Measurements from ENCODE around the gene CDC42SE1.

Gene CDC42SE1

DNA sequence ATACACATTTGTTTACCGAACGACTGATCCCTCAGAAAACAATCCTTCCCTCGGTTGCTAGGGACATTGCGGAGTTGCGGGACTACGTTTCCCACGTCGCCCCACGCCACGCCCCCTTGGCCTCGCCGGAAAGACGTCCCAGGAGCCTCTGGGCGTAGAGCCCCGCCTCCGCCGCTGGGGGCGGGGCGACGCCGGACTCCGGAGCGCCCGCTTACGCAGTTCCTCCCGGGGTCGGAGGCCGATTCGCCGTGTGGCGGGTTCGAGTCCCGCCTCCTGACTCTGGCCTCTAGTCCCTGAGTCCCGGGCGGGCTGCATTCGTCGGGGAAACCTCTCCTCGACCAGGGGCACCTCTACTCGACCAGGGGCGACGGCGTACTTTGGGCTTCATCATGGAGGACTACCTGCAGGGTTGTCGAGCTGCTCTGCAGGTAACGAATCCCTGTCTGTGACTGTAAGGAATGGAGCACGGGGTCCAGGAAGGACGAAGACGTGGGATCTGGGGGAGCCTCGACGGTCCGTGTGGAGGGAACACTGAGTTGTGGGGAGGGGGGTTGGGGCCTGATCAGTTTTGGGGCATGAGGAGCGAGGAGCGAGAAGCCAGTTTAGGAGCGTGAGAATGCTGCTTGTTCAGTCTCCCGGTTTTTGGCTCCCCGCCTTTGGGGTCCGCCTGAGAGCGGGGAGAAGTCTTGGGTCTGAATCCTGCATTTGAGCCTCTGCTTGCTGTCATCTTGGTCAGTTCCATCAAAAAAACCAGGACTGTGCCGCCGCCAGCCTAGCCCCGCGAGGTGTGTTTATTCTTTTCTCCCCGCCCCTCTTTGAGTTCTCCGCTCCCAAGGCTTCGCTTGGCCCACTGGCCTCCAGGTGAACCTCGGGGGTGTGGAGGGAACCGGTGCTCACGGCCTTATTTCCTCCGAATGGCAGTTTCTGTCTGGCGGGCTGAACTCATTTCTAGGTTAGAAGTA lies 50.9 kb downstream of the CDC42SE1 start, which contains the start of gene PRUNE1:
Gene PRUNE1 (plus strand): TSS at position 206 of the 962 bp plus-strand sequence. CDS start 184 bp downstream, at position 390.
- DNase-seq (ENCODE audit: low spot score) = peak; percentile 98

DNA sequence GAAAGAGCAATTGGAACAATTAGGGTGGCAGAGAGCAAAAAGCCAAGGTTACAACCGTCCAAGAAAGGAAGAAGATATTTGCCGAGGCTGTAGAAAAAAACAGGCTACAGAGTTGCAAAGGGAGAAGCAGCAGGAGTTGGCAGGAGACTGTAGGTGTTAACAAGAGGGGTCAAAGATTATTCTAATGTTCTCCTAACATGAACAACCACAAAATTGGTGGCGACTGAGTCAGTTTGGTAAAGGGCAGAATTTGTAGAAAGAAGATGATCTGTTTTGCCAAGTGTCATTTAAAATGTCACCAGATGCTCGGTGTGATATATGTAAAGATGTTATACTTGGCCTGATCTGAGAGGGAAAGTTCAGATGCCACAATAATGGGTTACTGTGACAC lies 51.6 kb downstream of the CDC42SE1 start:
- DNase-seq (ENCODE audit: low spot score) = no peak

DNA sequence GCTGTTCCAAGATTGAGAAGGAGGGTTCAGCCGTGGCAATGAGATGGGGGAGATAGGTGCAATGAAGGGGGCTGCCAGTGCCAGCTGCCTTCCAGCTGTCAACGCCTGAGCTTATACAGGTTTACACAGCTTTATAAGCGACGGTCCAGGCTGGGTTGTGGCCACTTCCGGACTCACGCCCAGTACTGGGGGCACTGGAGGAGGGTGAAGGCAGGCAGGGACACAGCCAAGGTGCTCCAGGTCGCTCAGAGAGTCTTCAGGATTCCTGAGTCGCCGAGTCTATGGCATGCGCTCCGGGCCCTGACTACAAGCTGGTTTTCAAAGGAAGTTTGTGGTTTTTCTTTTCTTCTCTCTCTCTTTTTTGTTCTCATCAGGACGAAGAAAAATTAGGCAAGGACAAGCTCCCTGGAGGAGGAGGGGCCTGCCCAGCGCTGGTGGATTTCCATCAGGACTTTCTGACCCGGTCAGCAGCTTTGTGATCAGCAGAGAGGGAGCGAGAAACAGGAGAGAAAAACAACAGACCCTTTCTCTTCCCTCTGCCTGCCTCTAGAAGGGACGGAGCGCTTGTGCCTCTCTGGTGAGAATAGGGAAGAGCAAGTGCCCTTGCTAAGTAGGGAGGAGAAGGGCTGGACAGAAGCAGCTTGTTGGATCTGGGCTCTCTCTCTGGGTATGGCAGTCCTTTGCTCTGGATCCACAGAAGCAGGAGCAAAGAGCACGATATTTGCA lies 52.9 kb downstream of the CDC42SE1 start, which contains the start of gene MINDY1:
Gene MINDY1 (minus strand): TSS at position 576 of the 726 bp plus-strand sequence. CDS start 4,285 bp downstream, outside the sequence.
- peak; percentile 77 for DNase-seq (ENCODE audit: low spot score)

DNA sequence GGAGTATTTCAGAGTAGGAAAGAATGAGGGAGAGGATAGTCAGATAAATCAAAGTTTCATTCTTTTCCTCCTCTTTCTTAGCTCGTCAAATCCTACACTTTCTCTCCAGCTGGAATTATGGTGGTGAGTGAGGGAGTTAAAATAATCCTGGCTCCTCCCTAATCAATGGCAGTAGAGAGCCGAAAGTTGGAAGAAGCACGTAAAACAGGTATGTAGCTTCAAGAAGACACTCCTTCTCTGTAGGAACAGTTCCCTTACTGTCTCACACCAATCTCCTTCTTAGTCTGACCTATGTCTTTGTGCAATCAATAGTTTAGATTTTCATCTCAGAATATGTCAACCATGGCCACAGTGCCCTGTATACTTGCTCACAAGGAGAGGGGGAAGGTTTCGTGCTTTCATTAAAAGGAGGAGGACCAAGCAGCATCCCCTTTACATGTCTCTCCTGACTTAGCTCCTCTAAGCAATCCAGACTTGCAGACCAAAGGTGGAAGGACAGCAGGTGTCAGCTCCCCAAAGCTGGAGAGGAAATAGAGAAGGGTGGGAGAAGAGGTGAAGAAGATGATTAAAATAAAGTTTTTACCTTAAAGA lies 53.6 kb downstream of the CDC42SE1 start:
- no peak for DNase-seq (ENCODE audit: low spot score)

DNA sequence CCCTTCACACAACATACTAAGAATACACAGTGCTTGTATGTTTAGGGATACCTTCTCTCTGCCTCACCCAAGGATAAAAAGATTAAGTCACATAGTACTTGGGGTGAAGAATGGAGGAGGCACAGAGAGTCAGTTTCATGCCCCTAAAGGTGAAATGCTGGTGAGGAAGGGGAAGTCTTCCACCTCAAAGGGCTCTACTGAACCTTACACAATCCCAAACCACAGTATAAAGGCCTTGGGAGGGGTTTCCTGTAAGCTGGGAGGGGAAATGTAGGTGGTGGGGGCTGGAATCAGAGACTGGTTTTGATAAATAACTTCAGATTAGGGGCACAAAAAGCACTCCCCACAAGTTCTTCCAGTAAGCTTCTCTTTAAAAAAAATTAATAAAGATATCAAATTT lies 56.2 kb downstream of the CDC42SE1 start:
- DNase-seq (ENCODE audit: low spot score) = no peak

DNA sequence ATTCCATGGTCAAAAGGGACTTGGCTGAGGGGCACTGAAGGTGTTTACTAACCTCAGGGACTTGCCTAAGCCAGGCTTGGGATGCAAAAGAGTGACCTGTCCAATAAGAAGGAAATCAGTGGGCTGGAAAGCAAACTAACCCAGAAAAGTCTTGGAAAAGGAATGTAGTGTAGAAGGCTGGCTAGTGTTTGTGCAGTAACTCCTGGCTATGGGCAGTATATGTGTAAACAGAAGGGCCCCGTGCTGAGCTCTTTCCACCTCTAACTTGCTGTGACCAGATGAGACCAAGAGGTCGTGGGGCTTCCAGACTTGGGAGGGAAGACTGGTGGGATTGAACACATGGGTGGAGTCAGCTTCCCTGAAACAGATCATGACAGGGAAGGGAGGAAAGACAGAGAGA lies 56.8 kb downstream of the CDC42SE1 start:
- no peak for DNase-seq (ENCODE audit: low spot score)

DNA sequence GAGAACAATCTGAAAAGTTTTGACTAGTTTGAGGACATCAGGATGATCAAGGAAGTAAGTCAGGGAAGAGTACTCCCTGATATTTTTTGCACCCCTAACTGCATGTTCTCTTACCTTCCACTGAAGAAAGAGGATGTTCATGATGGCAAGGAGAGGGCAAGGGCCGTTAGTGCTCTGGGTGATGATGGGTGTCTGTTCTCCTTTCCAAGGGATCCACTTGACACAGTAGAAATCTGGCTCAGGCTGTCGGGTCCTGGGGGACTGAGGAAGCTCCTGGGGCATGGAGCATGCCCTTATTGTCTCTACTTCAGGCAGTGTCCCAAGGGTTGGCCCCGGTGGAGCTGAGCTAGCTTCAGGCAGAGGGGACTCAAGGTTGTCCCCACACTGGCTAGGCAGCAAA lies 57.4 kb downstream of the CDC42SE1 start:
- no peak for DNase-seq (ENCODE audit: low spot score)

DNA sequence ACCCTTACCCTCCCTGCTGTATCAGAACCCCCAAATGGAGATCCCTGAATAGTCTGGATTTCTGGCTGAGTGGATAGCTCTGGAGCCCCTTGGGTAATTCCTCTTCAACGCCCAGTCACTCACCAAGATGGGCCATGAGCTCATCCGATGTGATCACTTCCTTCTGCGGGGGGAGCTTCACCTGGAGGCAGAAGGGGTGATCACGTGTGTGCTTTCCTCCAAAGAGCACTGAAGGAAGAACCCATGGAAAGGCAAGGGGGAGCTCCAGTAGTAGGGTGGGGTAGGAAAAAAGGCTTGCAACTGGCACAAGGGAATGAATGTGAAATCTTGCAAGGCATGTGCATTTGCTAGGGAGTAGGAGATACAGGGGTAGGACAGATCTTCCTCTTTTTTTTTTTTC lies 57.8 kb downstream of the CDC42SE1 start:
- no peak for DNase-seq (ENCODE audit: low spot score)
